ENCODE results near the gene TRABD2B.

Gene TRABD2B

GRCh38 chr1:47766832-47767740, 230.1 kb downstream of the TRABD2B start:
- no peak for DNase-seq

DNA sequence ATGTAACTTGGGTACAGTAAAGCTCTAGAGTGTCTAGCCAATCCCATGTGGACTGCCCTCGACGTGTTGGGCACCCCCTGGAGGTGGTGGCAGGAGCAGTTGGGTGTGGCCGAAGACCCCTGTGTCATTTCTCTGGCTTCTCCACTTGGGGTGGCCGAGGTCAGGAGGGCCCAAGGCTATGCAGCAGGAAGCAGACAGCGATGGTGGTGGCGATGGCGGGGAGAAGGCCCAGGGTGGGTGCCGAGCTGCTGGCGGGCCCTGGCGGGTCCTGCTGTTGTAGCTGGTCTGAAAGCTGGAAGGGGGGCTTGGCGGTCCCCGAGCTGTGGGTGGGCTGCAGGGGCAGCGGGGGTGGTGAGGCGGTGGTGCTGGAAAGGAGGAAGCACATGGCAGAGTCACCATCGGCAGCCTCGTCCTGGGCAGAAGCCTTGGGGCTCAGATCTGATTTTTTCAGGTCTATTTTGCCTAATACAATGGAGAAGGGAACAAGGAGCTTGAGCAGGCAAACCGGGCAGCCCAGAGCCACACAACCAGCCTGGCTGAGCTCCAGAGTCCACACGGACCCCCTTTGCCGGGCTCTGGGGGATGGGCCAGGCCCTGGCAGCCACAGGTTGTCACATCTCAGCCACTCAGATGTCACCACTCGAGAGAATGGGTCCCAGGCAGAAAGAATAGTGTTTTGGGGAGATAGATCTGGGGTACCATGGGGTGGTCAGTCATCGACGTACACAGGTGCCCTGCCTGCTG, 231.3 kb downstream of the TRABD2B start:
- no peak for DNase-seq

GRCh38 chr1:47765236-47765635, 231.9 kb downstream of the TRABD2B start:
- no peak for DNase-seq

- no peak for DNase-seq
Observed at GRCh38 chr1:47764461-47765046, 232.6 kb downstream of the TRABD2B start.

DNA sequence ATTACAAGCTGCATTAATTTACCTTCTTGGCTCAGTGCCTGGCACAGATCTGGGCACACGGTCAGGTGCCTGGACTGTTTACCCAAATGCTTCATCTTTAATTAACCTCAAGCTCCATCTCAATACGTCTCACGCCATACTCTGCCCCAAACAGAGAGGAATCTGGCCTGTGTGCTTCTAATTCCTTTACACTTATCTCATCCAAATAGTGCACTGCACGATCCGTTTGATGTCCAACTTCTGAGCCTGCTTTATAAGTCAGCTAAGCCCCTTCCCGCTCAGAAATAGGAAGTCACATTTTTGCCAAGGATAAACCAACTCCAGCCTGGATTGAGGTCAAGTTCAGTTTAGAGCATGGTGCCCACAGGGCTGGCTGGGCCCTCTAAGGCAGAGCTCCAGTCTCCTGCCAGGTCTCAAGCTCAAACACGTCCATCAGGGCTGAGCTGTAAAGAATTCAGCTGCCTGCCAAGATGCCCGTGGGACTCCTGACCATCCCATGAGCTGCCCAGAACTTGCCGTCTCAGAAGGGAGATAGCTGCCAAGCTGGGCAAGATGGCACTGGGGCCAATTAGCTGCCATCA, 233.5 kb downstream of the TRABD2B start:
- no peak for DNase-seq

GRCh38 chr1:47761974-47762373, 235.2 kb downstream of the TRABD2B start:
- no peak for DNase-seq

DNA sequence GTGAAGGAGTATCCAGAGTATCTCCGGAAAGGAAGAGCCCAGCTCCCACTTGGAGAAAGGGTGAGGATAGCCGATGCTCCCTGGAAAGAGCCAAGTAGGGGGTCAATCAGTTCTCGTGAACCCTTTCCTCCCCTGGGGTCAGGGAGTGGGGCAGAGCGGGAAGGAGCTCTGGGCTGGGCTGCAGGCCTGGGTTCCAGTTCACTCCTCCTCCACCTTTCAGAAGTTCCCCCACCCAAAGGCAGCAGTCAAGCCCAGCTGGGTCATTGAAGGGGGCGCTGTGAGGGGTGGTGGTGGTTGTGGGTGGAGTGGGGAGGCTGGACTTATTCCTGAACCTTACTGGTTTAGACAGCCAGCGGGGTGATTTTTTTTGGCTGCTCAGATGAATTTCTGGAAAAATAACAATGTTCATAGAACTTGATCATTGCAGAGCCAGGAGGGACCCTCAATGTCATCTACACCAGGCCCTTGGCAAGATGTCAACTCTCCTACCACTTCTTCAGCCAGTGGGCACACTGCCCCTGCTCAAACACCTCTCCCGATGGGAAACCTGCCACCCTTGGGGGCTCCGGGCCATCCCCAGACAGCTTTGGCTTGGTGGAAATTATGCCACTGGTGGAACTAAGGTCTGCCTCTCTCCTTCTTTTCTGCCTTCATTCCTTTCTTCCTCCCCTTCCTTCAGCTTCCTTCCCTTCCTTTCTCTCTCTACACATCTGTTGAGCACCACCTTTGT, 235.8 kb downstream of the TRABD2B start:
- no peak for DNase-seq

- DNase-seq: no peak
Observed at GRCh38 chr1:47759936-47760629, 237.1 kb downstream of the TRABD2B start.

- DNase-seq: no peak
Observed at GRCh38 chr1:47759251-47759935, 237.8 kb downstream of the TRABD2B start.

DNA sequence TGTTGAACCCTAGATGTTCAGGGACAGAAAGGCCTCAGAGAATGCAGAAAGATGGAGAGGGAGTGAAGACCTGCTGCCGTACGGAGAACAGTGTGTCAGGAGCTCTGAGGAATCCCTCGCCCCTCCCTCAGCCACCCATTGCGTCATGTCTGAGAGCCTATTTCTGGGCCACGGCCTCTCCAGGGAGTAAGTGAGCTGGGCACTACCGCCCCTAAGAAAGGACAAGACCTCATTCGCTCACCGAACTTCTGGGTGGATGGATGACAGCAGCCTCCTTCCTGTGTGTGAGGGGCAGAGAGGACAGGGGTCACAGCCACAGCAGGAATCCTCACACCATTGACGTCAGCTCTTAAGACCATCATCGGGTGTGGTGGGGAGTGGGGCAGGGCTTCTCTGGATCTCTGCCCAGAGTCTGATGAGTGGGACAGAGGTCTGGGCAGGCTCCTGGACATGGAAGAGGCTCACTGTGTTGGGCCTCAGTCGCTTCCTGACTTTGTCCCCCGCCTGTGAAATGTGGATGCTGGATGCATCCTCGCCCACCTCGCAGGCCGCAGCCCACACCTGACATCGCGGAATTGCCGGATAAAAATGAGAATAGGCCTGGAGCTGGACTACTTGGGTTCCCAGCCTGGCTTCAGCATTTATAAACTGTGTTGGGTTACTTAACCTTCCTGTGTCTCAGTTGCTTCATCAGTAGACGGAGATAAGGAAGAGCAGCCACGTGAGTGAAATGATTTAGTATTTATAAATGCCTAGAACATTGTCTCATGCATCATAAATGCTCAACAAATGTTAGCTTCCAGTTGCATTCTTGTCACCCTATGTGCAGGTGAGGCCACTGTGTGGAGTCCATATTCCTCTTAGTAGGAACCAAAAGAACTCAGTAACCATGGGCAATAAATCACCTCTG, 238.6 kb downstream of the TRABD2B start:
- no peak for DNase-seq

DNA sequence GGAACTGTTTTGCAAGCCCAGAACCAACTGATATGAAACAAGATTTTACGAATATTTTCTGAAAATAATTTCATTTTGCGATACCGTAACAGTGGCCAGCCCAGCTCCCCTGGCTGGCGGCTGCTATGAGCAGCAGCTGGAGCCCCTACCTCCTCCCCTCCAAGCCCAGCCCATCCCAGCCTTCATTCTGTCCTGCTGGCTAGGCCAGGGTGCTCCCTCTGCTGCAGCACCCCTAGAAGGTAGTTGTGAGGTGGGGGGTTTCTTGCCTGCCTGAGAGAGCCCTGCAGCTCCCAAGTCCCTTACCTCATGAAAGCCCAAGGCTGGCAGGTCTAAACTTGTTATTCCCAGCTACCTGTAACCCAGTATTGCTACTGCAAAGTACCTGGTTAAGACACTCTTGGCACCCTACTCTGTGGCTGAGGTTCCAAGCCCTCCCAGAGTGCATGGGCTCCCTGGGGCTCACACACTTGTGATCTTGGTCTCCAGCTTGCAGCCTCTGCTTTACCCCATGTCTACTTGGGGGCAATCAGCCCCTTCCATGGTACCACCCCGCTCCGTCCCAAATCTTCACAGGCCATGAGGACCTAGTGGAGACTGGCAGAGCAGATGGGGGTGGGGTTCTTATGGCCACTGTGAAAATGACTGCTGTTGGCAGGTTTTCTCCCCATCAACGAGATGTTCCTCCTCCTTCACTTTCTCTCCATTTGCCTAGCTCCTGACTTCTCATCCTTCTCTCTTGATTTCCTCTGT, 239.8 kb downstream of the TRABD2B start:
- DNase-seq: no peak

DNA sequence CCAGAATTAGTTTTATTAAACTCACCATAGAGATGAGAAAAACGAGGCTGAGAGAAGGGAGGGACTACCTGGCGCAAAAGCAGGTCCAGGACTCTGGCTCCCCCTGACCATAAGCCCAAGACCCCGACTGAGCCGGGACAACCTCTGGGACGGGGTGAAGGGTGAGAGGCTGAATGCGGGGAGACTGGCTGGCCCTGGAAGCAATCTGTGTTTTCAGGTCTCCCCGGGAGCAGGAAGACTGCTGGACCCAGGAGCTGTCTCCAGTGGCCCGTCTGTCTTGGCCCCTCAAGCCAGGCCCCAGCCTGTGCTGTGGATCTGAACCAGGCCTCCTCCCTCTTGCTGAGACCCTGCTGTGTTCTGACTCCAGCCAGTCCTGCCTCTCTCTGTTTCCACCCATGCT, 240.8 kb downstream of the TRABD2B start:
- DNase-seq: no peak

DNA sequence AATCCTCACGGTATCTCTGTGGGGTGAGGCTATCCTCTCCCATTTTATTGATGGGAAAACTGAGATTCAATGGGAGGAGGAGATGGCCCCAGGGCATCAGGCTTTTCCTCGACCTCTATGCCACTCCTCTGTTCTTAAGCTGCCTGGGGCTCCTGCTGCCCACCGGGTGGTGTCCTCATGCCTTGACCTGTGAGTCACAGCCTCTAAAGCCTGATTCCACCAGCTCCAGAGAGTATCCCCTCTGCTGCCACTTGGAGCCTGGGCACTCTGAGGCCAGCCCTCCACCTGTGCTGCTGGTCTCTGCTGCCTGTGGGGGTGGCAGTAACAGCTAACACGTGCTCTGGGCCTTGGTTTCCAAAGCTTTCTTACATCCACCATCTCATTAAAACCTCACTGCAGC, 241.2 kb downstream of the TRABD2B start:
- DNase-seq: no peak

- DNase-seq: peak; percentile 29
Observed at GRCh38 chr1:47755101-47755990, 241.8 kb downstream of the TRABD2B start.

DNA sequence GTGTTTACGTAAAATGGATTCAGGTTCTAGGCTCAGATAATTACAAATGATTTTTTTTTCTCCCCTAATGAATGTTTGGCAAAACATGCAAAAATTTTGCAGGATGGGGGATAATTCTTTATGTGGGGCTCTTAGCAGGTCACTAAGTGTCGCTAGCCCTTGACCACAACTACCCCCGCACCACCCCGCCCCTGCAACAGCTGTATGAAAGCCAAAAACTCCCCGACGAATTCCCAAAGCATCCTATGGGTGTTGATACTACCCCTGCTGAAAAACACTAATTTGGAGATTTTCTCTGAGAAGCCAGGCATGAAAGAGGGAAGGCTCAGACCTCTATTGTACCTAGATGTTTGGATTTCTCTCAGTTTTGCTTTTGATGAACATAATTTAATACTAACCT, 243.0 kb downstream of the TRABD2B start:
- no peak for DNase-seq

GRCh38 chr1:47753808-47754207, 243.4 kb downstream of the TRABD2B start:
- DNase-seq: no peak

DNA sequence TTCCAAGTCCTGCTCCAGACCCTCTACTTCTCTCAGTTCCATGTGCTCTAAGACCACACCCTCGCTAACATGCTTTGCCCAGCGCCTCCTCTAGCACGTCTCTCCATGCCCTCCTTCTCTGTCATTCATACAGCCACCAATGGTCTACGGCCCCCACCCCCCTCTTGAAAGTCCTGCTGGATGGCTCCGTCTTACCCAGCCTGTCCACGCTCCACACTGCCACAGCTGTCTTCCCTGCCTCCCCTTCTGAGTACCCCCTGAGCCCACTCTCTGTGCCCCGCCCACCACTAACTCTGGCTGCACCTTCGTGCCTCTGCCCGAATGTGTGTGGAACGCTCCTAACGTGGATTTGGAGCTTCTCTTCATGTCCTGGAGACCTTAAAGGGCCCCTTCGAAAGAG, 244.6 kb downstream of the TRABD2B start:
- DNase-seq: no peak

DNA sequence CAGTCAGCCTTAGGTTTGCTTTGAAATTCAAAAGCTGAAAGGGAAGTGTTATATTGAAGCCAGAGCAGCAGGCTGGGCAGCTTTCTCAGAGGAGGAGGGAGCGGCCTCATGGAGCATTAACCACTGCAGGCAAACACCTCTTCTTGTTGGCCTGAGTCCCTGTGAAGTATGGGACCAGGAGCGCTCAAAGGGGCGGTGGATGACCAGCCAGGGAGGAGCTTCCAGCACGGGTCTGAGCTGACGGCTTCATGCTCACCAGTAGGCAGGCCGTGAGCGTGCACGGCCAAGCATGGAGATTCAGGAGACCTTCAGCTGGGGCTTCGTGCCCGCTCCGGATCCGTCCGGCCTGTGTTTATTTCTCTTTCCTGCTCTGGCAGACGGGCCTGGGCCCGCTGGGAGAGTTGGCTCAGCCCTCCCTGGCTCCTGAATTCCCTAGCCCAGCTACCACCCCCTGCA, 245.2 kb downstream of the TRABD2B start:
- no peak for DNase-seq
